SK-N-SH (cell line): ENCODE results near the gene ZNF221. TPM values are rescaled to one million over a fixed set of nuclear protein-coding genes. Genes with fewer than 3 reads are reported as not detected.
"Not testable (repeated sequence)": the region's sequence is repeated elsewhere in the genome, so short reads cannot be mapped to it uniquely, and the experiment has no call there.

Source experiments
- CTCF ChIA-PET: fragments of 300-600, 350-600 bp; formaldehyde crosslinking; extraction: SDS; loops from one replicate; lab custom pipeline; 2021; lab: Yijun Ruan, JAX
- POLR2A ChIA-PET: fragments of 350-600 bp; sonication (Branson Sonifier 250); formaldehyde crosslinking; extraction: SDS; loops from one replicate; lab custom pipeline; 2020; ENCODE audit warnings: antibody characterized with exemption, inconsistent platforms; lab: Yijun Ruan, JAX
- DNase-seq: peaks from one replicate; pipeline ENCODE4 v3.0.0; 2012
- H2AFZ ChIP-seq: fragments of 200-600 bp; sonication (generic); 2 replicates; pipeline ENCODE4 v1.8.1; 2016; ENCODE audit warnings: antibody characterized with exemption, mild to moderate bottlenecking, low read depth
- H3F3A ChIP-seq: fragments of 200-600 bp; sonication (generic); replicated peaks from 2 replicates; pipeline ENCODE3; 2016; ENCODE audit warnings: antibody characterized with exemption, mild to moderate bottlenecking; ENCODE audit not compliant: insufficient read depth
- H3K27ac ChIP-seq, 2 experiments: fragments of 200-500 bp in 1 of 2; fragments of 200-600 bp in 1 of 2; sonication (Bioruptor generic) in 1 of 2; sonication (generic), shearing (Covaris generic) in 1 of 2; 2 replicates each; pipeline versions ENCODE4 v1.5.1 to v1.6.1; 2014 to 2016; ENCODE audit warnings: low read depth in 2 of 2, inconsistent platforms in 1 of 2, low read length in 1 of 2, mild to moderate bottlenecking in 1 of 2, mixed read lengths in 1 of 2
- H3K27me3 ChIP-seq: fragments of 200-600 bp; sonication (generic), shearing (Covaris generic); 2 replicates; pipeline ENCODE4 v1.6.1; 2016; ENCODE audit warnings: mixed run types; ENCODE audit not compliant: insufficient read depth
- H3K36me3 ChIP-seq, 2 experiments: fragments of 200-500 bp in 1 of 2; fragments of 200-600 bp in 1 of 2; sonication (Bioruptor generic) in 1 of 2; sonication (generic) in 1 of 2; replicated peaks in 1 of 2; 2 replicates each; pipeline versions ENCODE3 to v1.5.1; 2014 to 2016; ENCODE audit warnings: low read length in 1 of 2, mild to moderate bottlenecking in 1 of 2; ENCODE audit not compliant: insufficient read depth in 2 of 2, control insufficient read depth in 1 of 2
- H3K4me1 ChIP-seq, 2 experiments: fragments of 200-500 bp in 1 of 2; fragments of 200-600 bp in 1 of 2; sonication (Bioruptor generic) in 1 of 2; sonication (generic), shearing (Covaris generic) in 1 of 2; 2 replicates each; pipeline versions ENCODE4 v1.5.1 to v1.6.1; 2014 to 2016; ENCODE audit warnings: low read depth in 1 of 2, low read length in 1 of 2, mixed run types in 1 of 2; ENCODE audit not compliant: insufficient read depth in 2 of 2, control insufficient read depth in 1 of 2
- H3K4me2 ChIP-seq: fragments of 200-600 bp; sonication (generic), shearing (Covaris generic); 2 replicates; pipeline ENCODE4 v1.6.1; 2017; ENCODE audit warnings: mixed run types
- H3K4me3 ChIP-seq, 2 experiments: fragments of 200-500 bp in 1 of 2; fragments of 200-600 bp in 1 of 2; sonication (Bioruptor generic) in 1 of 2; sonication (generic), shearing (Covaris generic) in 1 of 2; 2 replicates each; pipeline versions ENCODE4 v1.5.1 to v1.8.1; 2014 to 2016; ENCODE audit warnings: low read depth in 2 of 2, inconsistent platforms in 1 of 2, low read length in 1 of 2, mild to moderate bottlenecking in 1 of 2, mixed read lengths in 1 of 2, moderate library complexity in 1 of 2
- H3K79me2 ChIP-seq: fragments of 200-600 bp; sonication (generic); 2 replicates; pipeline ENCODE4 v1.8.1; 2017; ENCODE audit warnings: mild to moderate bottlenecking; ENCODE audit not compliant: insufficient read depth
- H3K9ac ChIP-seq: fragments of 200-600 bp; sonication (generic); 2 replicates; pipeline ENCODE4 v1.6.1; 2017; ENCODE audit warnings: mixed run types
- H3K9me2 ChIP-seq: fragments of 200-600 bp; sonication (generic); 2 replicates; pipeline ENCODE4 v1.6.1; 2017; ENCODE audit warnings: mixed run types
- H3K9me3 ChIP-seq: fragments of 200-600 bp; sonication (generic); 2 replicates; pipeline ENCODE4 v1.6.1; 2017; ENCODE audit warnings: mixed run types, mild to moderate bottlenecking, moderate library complexity
- H4K20me1 ChIP-seq: fragments of 200-600 bp; sonication (generic); 2 replicates; pipeline ENCODE4 v1.6.1; 2017; ENCODE audit warnings: mild to moderate bottlenecking, mixed run types; ENCODE audit not compliant: insufficient read depth
- CHD2 ChIP-seq: fragments of 150-350 bp; IDR thresholded peaks from 2 replicates; pipeline ENCODE4 v1.6.1; 2018; ENCODE audit warnings: low read length; ENCODE audit not compliant: partially characterized antibody
- ELF1 ChIP-seq: IDR thresholded peaks from 2 replicates; pipeline ENCODE4 v1.4.0; 2012
- EP300 ChIP-seq, 2 experiments: IDR thresholded peaks; 2 replicates each; pipeline versions ENCODE4 v1.4.0 to v1.6.1; 2012; ENCODE audit warnings: borderline replicate concordance in 1 of 2, low read depth in 1 of 2, low read length in 1 of 2
- EZH2phosphoT487 ChIP-seq: fragments of 200-600 bp; sonication (generic); IDR thresholded peaks from 2 replicates; pipeline ENCODE4 v1.6.1; 2017; ENCODE audit warnings: low read depth, mixed run types, mild to moderate bottlenecking, antibody characterized with exemption, moderate library complexity, borderline replicate concordance
- FOSL2 ChIP-seq: IDR thresholded peaks from 2 replicates; pipeline ENCODE4 v1.4.0; 2012; ENCODE audit warnings: low read depth, mild to moderate bottlenecking, moderate library complexity, borderline replicate concordance
- FOXJ3 ChIP-seq: sonication (generic); formaldehyde crosslinking; IDR thresholded peaks from 2 replicates; pipeline ENCODE4 v1.5.1; 2020; ENCODE audit warnings: mild to moderate bottlenecking, missing genetic modification reagents
- FOXM1 ChIP-seq: IDR thresholded peaks from 2 replicates; pipeline ENCODE4 v1.4.0; 2012; ENCODE audit warnings: low read depth, mild to moderate bottlenecking
- GABPA ChIP-seq: IDR thresholded peaks from 2 replicates; pipeline ENCODE4 v1.4.0; 2012; ENCODE audit warnings: low read depth, mild to moderate bottlenecking
- GATA2 ChIP-seq: sonication (generic); formaldehyde crosslinking; IDR thresholded peaks from 2 replicates; pipeline ENCODE4 v1.5.0; 2020; ENCODE audit warnings: mild to moderate bottlenecking, missing genetic modification reagents
- JUND ChIP-seq: IDR thresholded peaks from 2 replicates; pipeline ENCODE4 v1.4.0; 2012
- RAD21 ChIP-seq: IDR thresholded peaks from 2 replicates; pipeline ENCODE4 v1.6.1; 2012; ENCODE audit warnings: mild to moderate bottlenecking, low read length
- RCOR1 ChIP-seq: fragments of 150-350 bp; IDR thresholded peaks from 2 replicates; pipeline ENCODE4 v1.6.1; 2017; ENCODE audit warnings: antibody characterized with exemption, low read length
- REST ChIP-seq: IDR thresholded peaks from 2 replicates; pipeline ENCODE4 v1.6.1; 2012; ENCODE audit warnings: mild to moderate bottlenecking, low read depth, low read length, moderate library complexity
- RXRA ChIP-seq: IDR thresholded peaks from 2 replicates; pipeline ENCODE4 v1.4.0; 2012; ENCODE audit warnings: low read depth, mild to moderate bottlenecking, borderline replicate concordance
- SIN3A ChIP-seq: IDR thresholded peaks from 2 replicates; pipeline ENCODE4 v1.6.1; 2012; ENCODE audit warnings: low read depth, mild to moderate bottlenecking, low read length, moderate library complexity, borderline replicate concordance
- TAF1 ChIP-seq: IDR thresholded peaks from 2 replicates; pipeline ENCODE4 v1.6.1; 2012; ENCODE audit warnings: low read depth, mild to moderate bottlenecking, low read length, moderate library complexity, borderline replicate concordance
- TCF12 ChIP-seq: IDR thresholded peaks from 2 replicates; pipeline ENCODE4 v1.4.0; 2012
- USF1 ChIP-seq: IDR thresholded peaks from 2 replicates; pipeline ENCODE4 v1.4.0; 2012; ENCODE audit warnings: low read depth, borderline replicate concordance
- YY1 ChIP-seq: IDR thresholded peaks from 2 replicates; pipeline ENCODE4 v1.4.0; 2012; ENCODE audit warnings: low read depth, mild to moderate bottlenecking
- WGBS: methylation state at CpG from one replicate; pipeline ENCODE4 v1.1.6; 2017; ENCODE audit warnings: low lambda C conversion rate; 5-methylcytosine and 5-hydroxymethylcytosine counted together
- polyA plus RNA-seq, 3 experiments: library from polyadenylated mRNA; depleted of rRNA; stranded (reverse); fragments of >200 nt; gene quantifications; 2 replicates each; pipeline ENCODE4 v1.2.3, GENCODE V29; 2012

Gene ZNF221
- polyA plus RNA-seq, 1 of the 3 experiments (the other 2 are of a cell fraction): 0.64 TPM

GRCh38 chr19:43949803-43950202, 1.2 kb upstream of the ZNF221 start:
- H3F3A ChIP-seq, H3K9me3 ChIP-seq, H3K4me3 ChIP-seq, DNase-seq, H3K79me2 ChIP-seq, H3K36me3 ChIP-seq, H3K9me2 ChIP-seq, H3K9ac ChIP-seq, H3K4me1 ChIP-seq, H3K4me2 ChIP-seq, H3K27ac ChIP-seq, H4K20me1 ChIP-seq, H2AFZ ChIP-seq, POLR2A ChIA-PET, H3K27me3 ChIP-seq, CTCF ChIA-PET: not testable (repeated sequence)
- WGBS: 46% methylated on average over 2 of the region's 2 CpGs

GRCh38 chr19:43956827-43957226, 5.8 kb downstream of the ZNF221 start:
- Histone ChIP-seq H3K9me2 (no peaks in the 10 kb centered on the region), H4K20me1 (no peaks in the 10 kb centered on the region), H3F3A (no peaks in the 10 kb centered on the region), H3K9me3 (peaks cover 4% of the 10 kb centered on the region; the same call in 1 of the 2 replicates), H3K27ac (no peak overlapping the region), H2AFZ (no peak overlapping the region), H3K27me3 (no peaks in the 10 kb centered on the region), H3K4me2 (no peak overlapping the region), H3K4me1 (no peaks in the 10 kb centered on the region), H3K9ac (no peak overlapping the region), H3K4me3 (no peak overlapping the region), H3K79me2 (peaks cover 6% of the 10 kb centered on the region; the same call in 1 of the 2 replicates), H3K36me3 (peaks cover 4 to 13% of the 10 kb centered on the region in 2 experiments)
- WGBS: 77% methylated on average over 3 of the region's 3 CpGs
- ChIA-PET POLR2A (no interaction called here), CTCF (no interaction called here)
- DNase-seq: no peak
- TF ChIP-seq CHD2: no peak
- TF ChIP-seq REST: no peak
- TF ChIP-seq EZH2phosphoT487: no peak
- TF ChIP-seq FOSL2: no peak
- no peak for TF ChIP-seq FOXJ3
- no peak for TF ChIP-seq USF1
- no peak for TF ChIP-seq FOXM1
- TF ChIP-seq RCOR1: no peak
- TF ChIP-seq TAF1: no peak
- no peak for TF ChIP-seq RAD21
- no peak for TF ChIP-seq GATA2 (CRISPR knock-in tag)
- no peak for TF ChIP-seq ELF1
- no peak for TF ChIP-seq JUND
- TF ChIP-seq SIN3A: no peak
- TF ChIP-seq EP300 (IDR thresholded peaks at IDR 0.05; ENCODE audit: borderline replicate concordance in 1 of 2, low read depth in 1 of 2, low read length in 1 of 2): no peak
- no peak for TF ChIP-seq YY1
- TF ChIP-seq TCF12: no peak
- TF ChIP-seq RXRA: no peak
- TF ChIP-seq GABPA: no peak
